Measurements from ENCODE around the gene CAPN11.
A peak's percentile ranks its signal among the peaks of the same experiment; 100 is the strongest.

CAPN11 gene

GRCh38 chr6:44145839-44146238, 12.8 kb upstream of the CAPN11 start:
- Histone ChIP-seq H3K36me3 (ENCODE audit: control insufficient read depth in 2 of 2, insufficient read depth in 2 of 2, low read length in 2 of 2) (peaks cover 26 to 47% of the 10 kb centered on the region in 2 donors), H3K9me3 (ENCODE audit: control insufficient read depth in 2 of 2, low read length in 2 of 2) (no peaks in the 10 kb centered on the region)

GRCh38 chr6:44146685-44147084, 11.9 kb upstream of the CAPN11 start:
- Histone ChIP-seq H3K4me3 (ENCODE audit: low read length in 2 of 2) (no peak overlapping the region), H3K36me3 (ENCODE audit: control insufficient read depth in 2 of 2, insufficient read depth in 2 of 2, low read length in 2 of 2) (peaks cover 24 to 42% of the 10 kb centered on the region in 2 donors)

More at GRCh38 chr6:44145839-44146238, 12.8 kb upstream of the CAPN11 start:
- H3K4me1 ChIP-seq (ENCODE audit: control insufficient read depth, insufficient read depth, low read length) = no peaks in the 10 kb centered on the region
- H3K9ac ChIP-seq (ENCODE audit: low read length in 2 of 2) = no peak overlapping the region
- H3K27ac ChIP-seq (ENCODE audit: low read length) = no peak overlapping the region
- no peak overlapping the region for H3K4me3 ChIP-seq (ENCODE audit: low read length in 2 of 2)
- no peaks in the 10 kb centered on the region for H3K27me3 ChIP-seq (ENCODE audit: control insufficient read depth in 1 of 2, insufficient read depth in 2 of 2, low read length in 2 of 2)

DNA sequence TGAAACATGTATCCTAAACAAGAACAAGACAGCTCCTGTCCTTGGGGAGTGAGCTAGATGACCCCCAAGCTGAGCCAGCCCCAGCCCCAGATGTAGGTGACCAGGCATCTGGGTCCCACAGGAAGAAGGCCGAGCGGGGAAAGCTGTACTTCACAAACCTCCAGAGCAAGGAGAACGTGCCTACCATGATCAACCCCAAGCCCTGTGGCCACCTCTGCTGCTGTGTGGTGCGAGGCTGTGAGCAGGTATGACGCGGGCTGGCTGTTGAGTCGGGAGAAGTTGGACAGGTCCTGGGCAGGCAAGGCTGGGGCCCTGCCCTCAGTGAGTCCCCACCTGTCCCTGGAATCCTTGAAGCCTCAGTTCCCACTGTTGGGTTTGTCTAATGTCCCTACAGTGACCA, 11.4 kb upstream of the CAPN11 start:
- H3K4me1 ChIP-seq (ENCODE audit: control insufficient read depth, insufficient read depth, low read length) = peaks cover 5% of the 10 kb centered on the region
- H3K4me3 ChIP-seq (ENCODE audit: low read length in 2 of 2) = no peak overlapping the region
- H3K9me3 ChIP-seq (ENCODE audit: control insufficient read depth in 2 of 2, low read length in 2 of 2) = no peaks in the 10 kb centered on the region
- H3K27me3 ChIP-seq (ENCODE audit: control insufficient read depth in 1 of 2, insufficient read depth in 2 of 2, low read length in 2 of 2) = no peaks in the 10 kb centered on the region
- peaks cover 24 to 40% of the 10 kb centered on the region in 2 donors for H3K36me3 ChIP-seq (ENCODE audit: control insufficient read depth in 2 of 2, insufficient read depth in 2 of 2, low read length in 2 of 2)
- no peak overlapping the region for H3K27ac ChIP-seq (ENCODE audit: low read length)
- no peak overlapping the region for H3K9ac ChIP-seq (ENCODE audit: low read length in 2 of 2)

More at GRCh38 chr6:44146685-44147084, 11.9 kb upstream of the CAPN11 start:
- Histone ChIP-seq H3K4me1 (ENCODE audit: control insufficient read depth, insufficient read depth, low read length) (peaks cover 3% of the 10 kb centered on the region), H3K27ac (ENCODE audit: low read length) (no peak overlapping the region), H3K9ac (ENCODE audit: low read length in 2 of 2) (no peak overlapping the region), H3K9me3 (ENCODE audit: control insufficient read depth in 2 of 2, low read length in 2 of 2) (no peaks in the 10 kb centered on the region), H3K27me3 (ENCODE audit: control insufficient read depth in 1 of 2, insufficient read depth in 2 of 2, low read length in 2 of 2) (no peaks in the 10 kb centered on the region)

DNA sequence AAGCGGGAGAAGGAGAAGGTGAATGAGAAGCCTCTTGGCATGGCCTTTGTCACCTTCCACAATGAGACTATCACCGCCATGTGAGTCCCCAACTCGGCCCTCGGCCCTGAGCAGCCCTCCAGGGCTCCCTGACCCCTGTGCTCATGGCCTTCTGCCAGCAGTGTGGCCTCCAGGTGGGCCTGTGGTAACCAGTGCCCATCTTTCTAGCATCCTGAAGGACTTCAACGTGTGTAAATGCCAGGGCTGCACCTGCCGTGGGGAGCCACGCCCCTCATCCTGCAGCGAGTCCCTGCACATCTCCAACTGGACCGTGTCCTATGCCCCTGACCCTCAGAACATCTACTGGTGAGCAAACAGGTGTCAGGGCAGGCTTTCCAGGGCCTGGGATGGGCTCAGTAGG, 10.3 kb upstream of the CAPN11 start:
- Histone ChIP-seq H3K9ac (ENCODE audit: low read length in 2 of 2) (no peak overlapping the region), H3K4me1 (ENCODE audit: control insufficient read depth, insufficient read depth, low read length) (peaks cover 5% of the 10 kb centered on the region), H3K36me3 (ENCODE audit: control insufficient read depth in 2 of 2, insufficient read depth in 2 of 2, low read length in 2 of 2) (peaks cover 24 to 37% of the 10 kb centered on the region in 2 donors), H3K9me3 (ENCODE audit: control insufficient read depth in 2 of 2, low read length in 2 of 2) (no peaks in the 10 kb centered on the region), H3K27ac (ENCODE audit: low read length) (no peak overlapping the region), H3K27me3 (ENCODE audit: control insufficient read depth in 1 of 2, insufficient read depth in 2 of 2, low read length in 2 of 2) (no peaks in the 10 kb centered on the region), H3K4me3 (ENCODE audit: low read length in 2 of 2) (no peak overlapping the region)

GRCh38 chr6:44149369-44150012, 9.1 kb upstream of the CAPN11 start:
- Histone ChIP-seq H3K9me3 (ENCODE audit: control insufficient read depth in 2 of 2, low read length in 2 of 2) (no peaks in the 10 kb centered on the region), H3K4me3 (ENCODE audit: low read length in 2 of 2) (no peak overlapping the region), H3K9ac (ENCODE audit: low read length in 2 of 2) (no peak overlapping the region), H3K27ac (ENCODE audit: low read length) (no peak overlapping the region), H3K27me3 (ENCODE audit: control insufficient read depth in 1 of 2, insufficient read depth in 2 of 2, low read length in 2 of 2) (no peaks in the 10 kb centered on the region), H3K4me1 (ENCODE audit: control insufficient read depth, insufficient read depth, low read length) (peaks cover 5% of the 10 kb centered on the region), H3K36me3 (ENCODE audit: control insufficient read depth in 2 of 2, insufficient read depth in 2 of 2, low read length in 2 of 2) (peaks cover 15 to 29% of the 10 kb centered on the region in 2 donors)

DNA sequence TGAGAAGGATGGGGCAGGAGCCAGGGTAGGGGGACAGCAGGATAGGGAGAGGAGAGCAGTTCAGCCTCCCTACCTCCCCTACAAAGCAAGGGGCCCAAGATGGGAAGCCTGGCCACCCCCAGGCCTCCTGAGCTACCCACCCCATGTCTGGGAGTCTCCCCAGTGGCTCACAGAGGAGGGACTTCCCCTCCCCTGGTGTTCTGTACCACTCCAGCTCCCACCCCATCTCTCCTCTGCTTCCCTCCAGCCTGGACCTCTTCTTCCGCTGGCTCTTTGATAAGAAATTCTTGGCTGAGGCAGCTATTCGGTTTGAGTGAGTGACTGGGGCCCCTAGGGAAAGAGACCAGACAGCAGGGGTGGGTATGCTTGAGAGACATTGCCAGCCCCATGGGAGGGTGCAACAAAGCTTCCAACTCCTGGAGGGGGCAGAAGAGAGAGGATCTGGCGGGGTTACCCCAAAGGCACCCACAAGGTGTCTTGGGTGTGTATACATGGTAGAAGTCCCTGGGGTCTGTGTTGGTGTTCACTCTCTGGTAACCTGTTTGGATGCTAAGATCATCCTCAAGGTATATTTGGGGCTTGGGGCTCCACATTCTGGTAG, 8.2 kb upstream of the CAPN11 start:
- no peak overlapping the region for H3K4me3 ChIP-seq (ENCODE audit: low read length in 2 of 2)
- no peak overlapping the region for H3K27ac ChIP-seq (ENCODE audit: low read length)
- H3K4me1 ChIP-seq (ENCODE audit: control insufficient read depth, insufficient read depth, low read length) = peaks cover 5% of the 10 kb centered on the region
- H3K9ac ChIP-seq (ENCODE audit: low read length in 2 of 2) = no peak overlapping the region
- H3K27me3 ChIP-seq (ENCODE audit: control insufficient read depth in 1 of 2, insufficient read depth in 2 of 2, low read length in 2 of 2) = no peaks in the 10 kb centered on the region
- no peaks in the 10 kb centered on the region for H3K9me3 ChIP-seq (ENCODE audit: control insufficient read depth in 2 of 2, low read length in 2 of 2)
- H3K36me3 ChIP-seq (ENCODE audit: control insufficient read depth in 2 of 2, insufficient read depth in 2 of 2, low read length in 2 of 2) = peaks cover 15 to 28% of the 10 kb centered on the region in 2 donors

- H3K9me3 ChIP-seq (ENCODE audit: control insufficient read depth in 2 of 2, low read length in 2 of 2) = no peaks in the 10 kb centered on the region
These were observed 7.1 kb upstream of the CAPN11 start for GRCh38 chr6:44151348-44152108.

GRCh38 chr6:44152109-44152461, 6.5 kb upstream of the CAPN11 start:
- no peaks in the 10 kb centered on the region for H3K9me3 ChIP-seq (ENCODE audit: control insufficient read depth in 2 of 2, low read length in 2 of 2)
- no peaks in the 10 kb centered on the region for H3K27me3 ChIP-seq (ENCODE audit: control insufficient read depth in 1 of 2, insufficient read depth in 2 of 2, low read length in 2 of 2)
- no peak overlapping the region for H3K4me3 ChIP-seq (ENCODE audit: low read length in 2 of 2)
- H3K9ac ChIP-seq (ENCODE audit: low read length in 2 of 2) = no peak overlapping the region
- H3K27ac ChIP-seq (ENCODE audit: low read length) = no peak overlapping the region
- peaks cover 11 to 24% of the 10 kb centered on the region in 2 donors for H3K36me3 ChIP-seq (ENCODE audit: control insufficient read depth in 2 of 2, insufficient read depth in 2 of 2, low read length in 2 of 2)
- H3K4me1 ChIP-seq (ENCODE audit: control insufficient read depth, insufficient read depth, low read length) = peaks cover 5% of the 10 kb centered on the region

More at GRCh38 chr6:44151348-44152108, 7.1 kb upstream of the CAPN11 start:
- Histone ChIP-seq H3K27me3 (ENCODE audit: control insufficient read depth in 1 of 2, insufficient read depth in 2 of 2, low read length in 2 of 2) (no peaks in the 10 kb centered on the region), H3K4me3 (ENCODE audit: low read length in 2 of 2) (peak overlapping the region in 1 of 2 donors; percentile 52), H3K36me3 (ENCODE audit: control insufficient read depth in 2 of 2, insufficient read depth in 2 of 2, low read length in 2 of 2) (peaks cover 11 to 25% of the 10 kb centered on the region in 2 donors), H3K9ac (ENCODE audit: low read length in 2 of 2) (peak overlapping the region in 1 of 2 donors; percentile 51), H3K27ac (ENCODE audit: low read length) (no peak overlapping the region), H3K4me1 (ENCODE audit: control insufficient read depth, insufficient read depth, low read length) (peaks cover 5% of the 10 kb centered on the region)

GRCh38 chr6:44152533-44152932, 6.1 kb upstream of the CAPN11 start:
- Histone ChIP-seq H3K27me3 (ENCODE audit: control insufficient read depth in 1 of 2, insufficient read depth in 2 of 2, low read length in 2 of 2) (no peaks in the 10 kb centered on the region), H3K4me3 (ENCODE audit: low read length in 2 of 2) (no peak overlapping the region), H3K9me3 (ENCODE audit: control insufficient read depth in 2 of 2, low read length in 2 of 2) (no peaks in the 10 kb centered on the region), H3K36me3 (ENCODE audit: control insufficient read depth in 2 of 2, insufficient read depth in 2 of 2, low read length in 2 of 2) (peaks cover 9 to 20% of the 10 kb centered on the region in 2 donors), H3K4me1 (ENCODE audit: control insufficient read depth, insufficient read depth, low read length) (peaks cover 5% of the 10 kb centered on the region), H3K27ac (ENCODE audit: low read length) (no peak overlapping the region), H3K9ac (ENCODE audit: low read length in 2 of 2) (no peak overlapping the region)

GRCh38 chr6:44154067-44154466, 4.6 kb upstream of the CAPN11 start:
- Histone ChIP-seq H3K27ac (ENCODE audit: low read length) (no peak overlapping the region), H3K27me3 (ENCODE audit: control insufficient read depth in 1 of 2, insufficient read depth in 2 of 2, low read length in 2 of 2) (no peaks in the 10 kb centered on the region), H3K9me3 (ENCODE audit: control insufficient read depth in 2 of 2, low read length in 2 of 2) (no peaks in the 10 kb centered on the region), H3K9ac (ENCODE audit: low read length in 2 of 2) (no peak overlapping the region), H3K4me1 (ENCODE audit: control insufficient read depth, insufficient read depth, low read length) (peaks cover 5% of the 10 kb centered on the region), H3K36me3 (ENCODE audit: control insufficient read depth in 2 of 2, insufficient read depth in 2 of 2, low read length in 2 of 2) (peaks cover 4 to 7% of the 10 kb centered on the region in 2 donors), H3K4me3 (ENCODE audit: low read length in 2 of 2) (no peak overlapping the region)
